NOMO-1 (cell line): Measurements from ENCODE around the gene LLCFC1.

Source experiments
- DNase-seq, 2 experiments: peaks; one replicate each; lab custom pipeline; 2025; ENCODE audit not compliant: unreplicated experiment in 2 of 2; lab: John Stamatoyannopoulos, UW

LLCFC1 gene

DNA sequence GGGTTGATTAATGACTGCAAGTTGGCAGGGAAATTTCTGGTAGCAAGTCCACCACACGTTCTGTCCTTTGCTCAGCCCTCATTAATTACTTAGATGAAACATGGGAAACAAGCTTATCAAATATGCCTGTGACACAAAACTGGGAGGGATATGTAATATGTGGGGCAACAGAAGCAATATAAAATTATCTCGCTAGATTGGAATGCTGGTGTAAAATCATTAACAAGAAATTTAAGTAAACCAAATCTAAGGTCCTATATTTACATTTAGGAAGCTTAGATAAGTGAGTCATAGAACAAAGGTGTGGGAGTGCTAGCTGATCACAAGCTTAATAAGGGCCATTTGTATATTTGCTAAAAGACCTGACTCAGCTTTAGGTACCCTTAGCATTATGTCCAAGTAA is 29.3 kb upstream of the LLCFC1 start:
- DNase-seq: no peak

DNA sequence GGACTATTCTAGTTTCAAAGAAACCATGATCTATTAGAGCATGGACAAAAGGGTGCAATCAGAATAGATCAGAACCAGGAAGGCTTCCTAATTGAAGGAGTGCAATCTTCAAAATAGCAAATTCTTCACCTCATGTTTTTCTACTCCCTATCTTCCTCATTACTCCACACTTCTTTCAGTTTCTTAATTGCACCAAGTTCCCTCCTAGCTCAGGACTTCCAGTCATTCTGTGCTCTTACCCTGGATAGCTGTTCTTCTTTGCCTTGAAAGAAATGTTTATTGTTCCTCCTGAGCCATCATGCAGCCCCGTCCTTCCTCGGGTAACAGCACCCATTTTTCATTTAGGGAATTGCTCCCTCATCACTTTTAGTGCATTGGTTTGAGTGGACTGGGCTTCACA is 28.8 kb upstream of the LLCFC1 start:
- DNase-seq: no peak

DNA sequence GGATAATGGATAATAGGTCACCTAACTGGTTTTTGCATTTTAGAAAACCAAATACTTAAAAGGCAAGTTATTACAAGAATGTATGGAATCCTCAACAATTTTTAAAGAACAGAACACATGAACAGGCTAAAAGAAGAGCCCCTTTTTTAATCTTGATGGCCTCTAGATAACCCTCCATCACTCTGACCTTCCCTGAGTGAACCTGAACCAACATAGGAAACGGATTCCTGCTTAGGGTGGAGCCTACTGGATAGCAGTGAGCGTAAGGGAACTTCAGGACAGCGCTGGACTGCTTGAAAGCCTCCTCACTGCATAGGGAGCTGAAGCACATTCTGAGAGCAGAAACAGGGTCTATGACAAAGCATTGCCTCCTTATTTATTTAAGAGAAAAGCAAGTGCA is 26.2 kb upstream of the LLCFC1 start:
- no peak for DNase-seq

DNA sequence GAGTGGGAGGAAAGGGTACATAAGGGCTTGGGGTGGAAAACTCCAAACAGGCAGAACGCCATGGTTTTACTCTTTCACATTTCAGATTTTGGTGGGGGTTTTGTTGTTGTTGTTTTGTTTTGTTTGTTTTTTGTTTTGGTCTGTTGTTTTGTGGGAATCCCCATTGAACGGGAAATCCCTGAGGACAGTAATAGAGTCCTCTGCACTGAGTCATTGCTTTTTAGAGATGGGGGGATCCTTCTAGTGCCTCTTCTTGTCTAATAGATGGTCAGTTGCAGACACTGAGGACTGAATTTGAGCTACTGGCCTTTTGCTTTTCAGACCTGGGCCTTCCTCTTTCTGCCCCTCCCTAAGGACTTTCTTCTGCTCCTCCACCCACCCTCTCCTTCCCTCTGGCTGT is 25.7 kb upstream of the LLCFC1 start:
- DNase-seq: no peak

DNA sequence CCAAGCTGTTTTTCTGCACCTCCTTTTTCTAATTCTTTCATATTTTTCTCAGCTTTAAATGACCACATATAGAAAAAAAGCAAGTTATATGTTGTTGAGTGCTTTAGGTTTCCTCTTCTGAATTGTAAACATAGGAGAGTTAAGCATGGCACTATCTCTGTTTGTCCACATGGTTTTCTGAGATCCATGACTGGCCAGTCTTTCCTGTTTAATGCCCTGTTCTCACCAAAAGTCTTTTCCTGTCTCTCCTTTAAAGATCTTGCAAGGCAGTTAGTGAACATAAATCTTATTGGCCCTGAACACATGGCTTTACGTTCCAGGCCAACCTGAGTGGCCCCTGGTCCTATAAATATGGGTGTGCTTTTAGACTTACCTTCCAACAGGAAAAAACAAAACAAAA is 25.2 kb upstream of the LLCFC1 start:
- no peak for DNase-seq

DNA sequence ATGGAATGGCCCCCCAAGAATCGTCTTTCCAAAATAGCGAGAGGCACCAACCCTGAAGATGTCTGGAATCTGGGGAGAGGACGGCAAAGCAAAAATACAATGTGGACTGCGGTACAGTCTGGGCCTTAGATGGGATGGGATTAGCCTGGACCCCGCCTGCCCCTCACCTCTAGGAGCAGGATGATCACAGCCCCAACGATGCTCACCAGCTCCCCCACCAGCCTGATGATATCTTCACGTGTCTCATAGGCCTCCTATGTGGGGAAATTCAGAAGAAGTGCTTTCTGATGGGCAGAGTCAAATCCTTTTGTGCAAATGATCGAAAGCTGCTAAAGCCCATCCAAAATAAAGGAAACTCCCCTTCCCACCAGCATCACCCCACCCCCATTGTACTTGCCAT is 24.0 kb upstream of the LLCFC1 start:
- no peak for DNase-seq

DNA sequence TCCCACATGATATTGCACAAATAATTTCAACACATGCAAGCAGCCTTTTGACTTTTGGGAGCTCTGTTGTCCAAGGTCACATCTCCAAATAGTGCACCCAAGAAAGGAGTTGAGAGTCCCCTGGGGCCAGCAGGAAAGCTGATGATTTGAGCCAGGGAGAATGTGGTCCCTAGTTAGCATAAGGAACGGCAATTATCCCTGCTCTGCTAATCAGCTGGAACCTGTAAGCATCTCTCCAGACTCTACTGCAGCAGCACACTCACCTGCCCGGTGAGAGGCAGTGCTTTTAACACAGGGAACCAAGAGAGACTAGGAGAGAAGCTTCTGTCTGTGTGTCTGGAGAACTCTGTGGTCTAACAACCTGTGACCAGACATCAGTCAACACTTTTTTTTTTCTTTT is 22.8 kb upstream of the LLCFC1 start:
- DNase-seq: no peak

DNA sequence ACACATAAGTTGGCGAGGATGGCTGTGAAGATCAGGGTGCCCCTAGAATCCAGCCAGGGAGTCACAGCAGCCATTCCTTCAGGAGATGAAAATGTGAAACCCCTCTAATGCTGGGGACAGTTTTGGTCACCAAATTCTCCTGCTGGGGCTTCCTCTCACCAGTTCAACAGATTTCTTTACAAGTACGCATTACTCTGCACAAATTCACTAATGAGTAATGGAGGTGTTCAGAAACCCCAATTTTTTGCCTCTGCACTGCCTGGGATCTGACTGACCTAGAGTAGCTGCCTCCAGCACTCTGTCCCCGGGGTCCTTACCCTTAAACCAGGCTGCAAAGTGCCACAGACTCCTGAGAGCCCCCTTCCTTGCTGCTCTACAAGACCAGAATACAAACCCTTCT is 21.8 kb upstream of the LLCFC1 start:
- DNase-seq: no peak

DNA sequence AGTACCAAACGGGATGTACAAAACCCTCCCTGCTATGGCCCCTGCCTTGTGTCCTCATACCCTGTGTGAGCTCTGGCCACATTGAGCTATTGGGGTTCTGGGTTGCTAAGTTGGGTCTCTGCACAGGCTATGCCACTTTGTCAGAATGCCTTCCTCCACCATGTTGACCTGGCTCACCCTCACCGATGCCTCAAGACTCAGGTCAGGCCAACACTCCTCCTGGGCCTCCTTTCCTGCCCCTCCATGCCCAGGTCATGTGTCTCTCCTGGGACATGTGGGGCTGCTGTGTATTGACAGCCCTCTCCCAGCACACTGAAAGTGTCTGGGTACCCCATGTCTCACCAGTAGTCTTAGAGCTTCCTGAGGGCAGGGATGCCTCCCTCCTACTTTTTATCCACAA is 20.4 kb upstream of the LLCFC1 start:
- no peak for DNase-seq

DNA sequence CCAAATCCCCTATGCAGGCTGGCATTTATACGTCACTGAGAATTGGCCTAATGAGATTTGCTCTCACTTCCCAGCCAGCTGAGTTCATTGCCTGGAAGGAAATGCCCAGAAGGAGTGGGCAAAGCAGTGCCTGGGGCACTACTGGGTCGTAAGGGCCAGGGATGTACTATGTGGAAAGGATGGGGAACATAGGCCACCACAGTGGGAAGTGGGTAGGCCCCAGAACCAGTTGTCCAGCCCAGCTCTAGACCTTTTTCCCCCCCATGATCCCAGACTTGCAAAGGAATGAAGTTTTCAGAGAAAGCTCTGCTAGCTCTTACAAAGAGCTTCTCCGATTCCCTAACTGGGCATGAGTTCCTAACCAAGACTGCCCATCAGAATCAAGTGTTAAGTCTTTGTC is 19.6 kb upstream of the LLCFC1 start:
- no peak for DNase-seq

DNA sequence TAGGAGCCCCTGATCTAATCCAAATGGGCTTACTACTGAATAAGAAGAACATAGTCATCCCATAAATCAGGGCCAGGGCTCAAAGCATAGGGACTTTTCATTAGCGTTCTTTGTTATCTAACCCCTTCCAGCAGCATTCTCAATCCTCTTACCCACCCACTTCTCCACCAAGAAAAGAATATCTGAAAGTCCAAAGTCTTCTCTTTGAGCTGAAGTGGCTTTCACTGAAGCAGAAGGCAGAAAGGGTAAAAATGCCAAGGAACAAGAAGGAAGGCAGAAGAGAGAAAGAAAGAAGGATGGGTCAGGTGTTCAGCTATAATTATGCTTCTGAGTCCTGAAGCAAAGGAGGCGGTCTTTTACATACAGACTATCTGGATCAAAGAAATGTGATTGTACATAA is 15.9 kb upstream of the LLCFC1 start:
- no peak for DNase-seq

DNA sequence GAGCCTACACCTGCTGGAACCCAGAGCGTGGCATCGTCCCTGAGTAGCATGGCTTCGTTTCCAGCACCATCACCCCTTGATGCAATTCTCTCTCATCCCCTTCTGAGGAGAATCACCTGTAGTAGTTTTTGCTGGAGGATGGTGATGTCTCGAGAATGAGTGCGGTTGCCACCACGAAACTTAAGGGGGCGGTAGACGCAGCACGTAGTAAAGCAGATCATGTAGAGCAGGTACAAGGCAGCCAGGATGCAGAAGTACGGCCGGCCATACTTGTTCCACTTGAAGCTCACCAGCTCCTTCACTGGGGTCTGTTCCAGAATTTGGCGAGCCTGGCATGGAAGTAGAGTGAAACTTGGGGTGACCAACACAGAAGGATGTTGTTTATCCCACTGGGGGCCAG is 13.9 kb upstream of the LLCFC1 start:
- DNase-seq: no peak

DNA sequence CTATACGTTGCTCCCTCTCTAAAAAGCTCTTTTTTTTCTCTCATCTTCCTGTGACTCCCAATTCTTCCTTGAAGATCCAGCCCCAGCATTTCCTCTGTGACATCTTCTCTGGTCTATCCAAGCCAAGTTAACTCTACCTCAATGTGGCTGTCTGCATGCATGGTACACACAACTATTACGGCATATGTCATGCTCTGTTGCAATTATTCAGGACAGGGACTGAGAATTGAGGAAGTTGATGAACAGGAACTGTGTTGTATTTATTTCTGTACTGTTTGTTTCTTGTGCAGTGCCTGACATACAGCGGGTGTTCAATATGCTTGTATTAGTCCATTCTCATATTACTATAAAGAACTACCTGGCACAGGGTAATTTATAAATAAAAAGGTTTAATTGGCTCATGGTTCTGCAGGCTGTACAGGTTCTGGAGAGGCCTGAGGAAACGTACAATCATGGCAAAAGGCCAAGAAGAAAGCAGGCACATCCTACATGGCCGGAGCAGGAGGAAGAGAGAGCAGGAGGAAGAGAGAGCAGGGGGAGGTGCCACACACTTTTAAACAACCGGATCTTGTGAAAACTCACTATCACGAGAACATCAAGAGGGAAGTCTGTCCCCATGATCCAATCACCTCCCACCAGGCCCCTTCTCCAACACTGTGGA is 12.1 kb upstream of the LLCFC1 start:
- peak; percentile 37 to 69 for DNase-seq

DNA sequence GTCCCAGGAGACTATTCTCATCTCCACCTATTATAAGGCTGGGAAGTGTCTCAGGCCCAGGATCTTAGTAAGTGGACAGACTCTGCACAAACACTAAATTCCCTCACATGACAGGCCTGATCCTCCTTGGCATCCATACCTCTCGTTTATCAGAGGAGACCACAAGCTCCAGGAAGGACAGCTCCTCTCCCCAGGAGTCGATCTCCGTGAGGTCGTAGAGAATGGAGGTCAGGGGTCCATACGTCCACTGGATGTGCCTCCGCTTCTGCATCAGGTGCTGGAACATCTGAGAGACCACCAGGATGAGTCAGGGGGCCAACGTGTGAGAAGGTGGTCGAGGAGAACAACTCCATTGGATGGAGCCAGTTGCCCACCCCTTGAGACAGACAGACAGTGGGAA is 11.3 kb upstream of the LLCFC1 start:
- no peak for DNase-seq

DNA sequence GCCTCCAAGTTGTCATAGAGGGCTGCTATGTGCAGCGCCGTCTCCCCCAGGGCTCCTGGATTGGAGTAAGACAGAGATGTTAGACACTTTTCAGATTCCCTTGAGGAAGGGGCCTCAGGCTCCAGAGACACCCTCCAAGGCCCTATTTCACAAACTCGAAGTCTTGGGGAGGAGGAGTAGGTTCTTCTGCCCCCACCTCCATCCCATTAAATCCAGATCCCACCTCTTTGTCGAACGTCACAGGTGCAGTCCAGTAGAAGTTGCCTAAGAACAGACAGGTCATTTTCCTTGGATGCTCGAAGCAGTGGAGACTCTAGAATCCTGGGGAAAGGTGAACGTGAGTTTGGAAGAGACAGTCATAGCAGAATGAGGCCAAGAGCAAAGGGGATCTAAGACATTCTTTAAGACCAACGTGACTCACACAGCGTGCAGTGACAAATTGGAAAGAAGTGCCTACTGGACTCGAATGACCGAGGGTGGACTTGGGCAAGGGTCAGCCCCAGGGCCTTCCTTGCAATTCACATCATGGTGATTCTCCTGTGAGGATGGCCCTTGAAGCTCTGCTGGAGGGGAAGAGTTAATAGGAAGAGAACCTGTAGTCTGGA is 9.1 kb upstream of the LLCFC1 start:
- no peak for DNase-seq

DNA sequence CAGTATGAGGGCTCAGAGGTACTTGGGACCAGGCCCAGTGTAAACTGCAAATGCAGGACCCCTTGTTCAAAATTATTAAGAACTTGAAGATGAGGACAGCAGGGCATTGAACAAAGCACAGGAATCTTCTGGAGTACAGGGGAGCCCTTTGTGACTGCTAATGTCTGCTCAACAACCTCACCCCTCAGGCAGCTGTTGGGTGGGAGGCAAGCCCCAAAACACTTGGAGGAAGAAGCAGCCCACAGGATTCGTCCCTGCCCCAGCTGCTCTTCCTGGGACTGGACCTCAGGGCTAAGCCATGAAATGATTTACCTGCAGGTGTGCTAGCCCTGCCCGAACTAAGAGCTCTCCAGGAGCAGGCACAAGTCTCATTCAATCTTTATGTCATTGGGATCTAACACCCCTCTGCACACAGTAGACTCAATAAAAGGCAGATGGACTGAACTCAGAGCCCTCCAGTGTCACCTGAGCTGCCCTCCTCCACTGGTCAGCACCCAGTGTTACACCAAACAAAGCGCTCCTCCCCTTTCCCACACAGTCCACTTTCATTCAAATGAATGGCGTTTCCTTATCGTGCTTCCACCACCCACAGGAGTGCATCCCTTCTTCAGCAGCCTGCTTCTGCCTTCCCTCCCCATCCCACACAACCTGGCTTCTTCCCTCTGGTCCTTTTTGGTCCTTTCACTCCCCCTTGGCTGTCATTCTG is 6.7 kb upstream of the LLCFC1 start:
- DNase-seq: no peak

DNA sequence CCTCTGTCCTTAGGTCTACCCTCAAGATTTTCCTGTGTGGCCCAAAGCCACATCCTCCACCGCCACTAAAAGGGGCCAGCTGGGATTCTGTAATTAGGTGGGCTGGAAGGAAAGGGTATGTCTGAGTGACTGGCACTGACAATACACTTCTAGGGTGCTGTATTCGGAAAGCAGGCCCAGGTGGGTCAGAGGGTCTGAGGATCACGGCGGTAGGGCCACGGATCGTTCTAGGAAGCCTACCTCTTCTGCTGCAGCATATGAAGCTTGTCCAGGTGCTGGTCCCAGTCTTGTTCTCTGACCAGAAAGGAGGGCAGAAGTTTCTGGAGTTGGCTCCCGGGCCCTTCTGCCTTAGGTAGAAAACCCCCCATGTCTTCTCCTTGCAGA is 6.2 kb upstream of the LLCFC1 start:
- DNase-seq: no peak

DNA sequence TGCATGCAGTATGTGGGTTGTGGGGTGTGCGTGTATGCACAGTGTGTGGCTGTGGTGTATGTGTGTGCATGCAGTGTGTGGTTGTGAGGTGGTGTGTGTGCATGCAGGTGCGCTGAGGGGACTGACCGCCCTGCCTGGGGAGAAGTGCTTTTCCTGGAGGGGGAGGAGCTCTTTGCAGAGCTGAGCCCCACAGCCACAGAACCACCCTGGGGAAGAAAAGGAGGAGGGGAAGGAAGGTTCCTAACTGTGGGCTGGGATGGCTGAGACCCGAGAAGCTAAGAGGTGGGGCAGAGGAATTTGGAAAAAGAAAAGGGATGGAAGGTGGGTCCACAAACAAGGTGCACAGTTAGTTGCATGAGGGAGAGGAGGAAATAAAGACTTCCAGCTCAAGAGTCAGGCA is 5.7 kb upstream of the LLCFC1 start, which contains the start of gene TRPV5:
TRPV5 (minus strand) TSS at position 123 of the 400 bp plus-strand sequence. CDS start 287 bp downstream, outside the sequence.
- no peak for DNase-seq

DNA sequence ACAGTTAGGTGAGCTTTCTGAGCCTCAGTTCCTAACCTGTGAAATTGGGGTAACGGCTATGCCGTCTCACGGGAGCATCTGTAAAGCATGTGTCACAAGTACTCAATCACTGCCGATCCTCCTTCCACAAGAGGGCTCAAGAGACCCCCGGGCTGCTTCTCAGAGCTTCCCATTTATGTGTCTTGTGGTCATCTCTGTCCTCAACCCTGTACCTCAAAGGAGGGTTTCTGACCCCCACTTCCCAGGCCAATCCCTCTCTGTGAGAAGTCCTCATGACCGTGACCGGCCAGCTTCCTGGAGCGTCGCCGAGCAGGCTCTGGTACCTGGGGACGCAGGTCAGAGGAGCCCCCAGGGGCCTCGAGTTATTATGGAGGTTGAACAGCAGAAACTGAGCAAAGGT is 5.2 kb upstream of the LLCFC1 start:
- DNase-seq: no peak

DNA sequence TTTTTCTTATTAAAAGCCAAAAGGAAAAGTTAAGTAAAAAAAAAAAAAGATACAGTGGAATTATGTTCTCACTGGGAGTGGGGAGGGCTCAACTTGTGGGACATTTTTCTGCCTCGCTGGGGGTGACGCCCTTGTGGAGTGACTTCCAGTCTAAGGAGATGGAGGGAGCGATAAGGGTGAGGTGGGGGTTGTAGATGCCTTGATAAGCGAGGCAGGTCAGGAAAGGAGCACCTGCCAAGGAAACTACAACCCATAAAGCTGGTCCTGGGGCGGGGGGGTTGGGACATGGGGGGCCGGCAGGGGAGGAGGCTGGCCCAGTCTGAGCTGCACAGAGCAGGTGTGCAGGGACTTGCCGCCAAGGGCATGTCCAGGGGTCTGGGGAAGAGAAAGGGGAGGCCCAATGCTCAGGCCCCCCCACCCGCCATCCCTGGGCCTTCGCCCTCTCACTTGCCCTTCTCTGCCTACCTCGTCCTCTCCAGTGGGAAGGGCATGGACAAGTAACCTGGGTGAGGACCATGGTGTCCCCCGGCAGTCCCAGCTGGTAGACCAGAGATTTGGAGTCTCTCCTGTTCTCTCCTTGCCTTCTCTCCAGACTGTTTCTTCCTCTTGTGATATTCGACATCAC is 3.2 kb upstream of the LLCFC1 start:
- no peak for DNase-seq

DNA sequence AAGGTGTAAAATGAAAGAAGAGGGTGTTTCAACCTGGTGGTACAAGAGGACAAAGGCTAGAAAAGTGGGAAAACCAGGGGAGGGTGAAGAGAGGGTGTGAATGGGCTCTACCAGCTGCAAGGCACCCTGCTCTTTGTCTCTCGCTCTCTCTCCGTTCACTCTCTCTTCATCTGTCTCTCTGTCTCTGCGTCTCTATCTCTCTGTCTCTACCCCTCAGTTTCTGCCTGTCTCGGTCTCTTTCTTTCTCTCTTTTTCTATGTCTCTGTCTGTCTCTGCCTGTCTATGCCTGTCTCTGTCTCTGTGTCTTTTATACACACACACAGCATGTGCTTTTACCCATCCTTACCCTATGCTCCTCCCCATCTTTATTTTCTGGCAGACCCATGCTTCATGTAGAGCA is 673 bp upstream of the LLCFC1 start:
- DNase-seq: no peak
